ENCODE results near the gene COL8A1. TPM values are rescaled to one million over a fixed set of nuclear protein-coding genes. Genes with fewer than 3 reads are reported as not detected.

COL8A1 gene
- total RNA-seq, 1 donor from 2014 or later, result 95.1 TPM

DNA sequence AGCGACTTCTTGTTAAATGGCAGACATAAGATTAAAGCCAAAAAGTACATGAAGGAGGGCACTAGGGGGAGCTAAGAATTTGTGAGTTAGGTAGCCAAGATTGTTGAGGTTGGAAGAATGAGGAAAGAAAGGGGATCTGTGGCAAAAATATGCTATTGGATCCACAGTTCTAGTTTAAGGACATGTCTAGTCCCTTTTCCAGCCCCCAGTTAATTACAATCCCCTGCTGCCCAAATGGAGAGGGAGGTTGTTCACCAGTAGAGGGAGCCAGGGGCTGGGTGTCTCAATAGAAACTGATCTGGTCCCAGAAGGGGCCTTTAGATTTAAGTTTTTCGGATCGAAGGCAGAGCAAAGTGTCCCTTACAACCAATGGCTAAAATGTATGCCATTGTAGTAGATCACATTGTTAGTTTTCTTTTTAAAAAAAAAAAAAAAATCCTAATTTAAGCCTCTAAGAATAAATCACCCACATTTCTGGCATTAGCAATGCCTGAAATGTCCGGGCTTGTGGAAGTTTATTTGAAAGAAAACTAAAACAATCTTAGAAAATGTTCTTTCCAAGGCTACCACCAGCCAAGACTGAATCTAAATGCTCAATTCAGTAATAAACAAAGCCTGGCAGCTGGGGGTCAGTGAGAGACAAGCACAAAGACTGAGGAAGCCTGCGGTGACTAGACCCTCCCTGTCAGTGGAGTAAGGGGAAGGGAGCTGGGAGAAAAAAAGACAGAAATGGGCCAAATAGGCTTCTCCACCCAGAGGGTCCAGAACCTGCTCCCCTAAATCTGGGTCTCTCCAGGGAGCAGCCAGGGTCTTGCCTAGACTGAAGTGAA lies 7.1 kb downstream of the COL8A1 start:
- TF ChIP-seq, protein P1, sequence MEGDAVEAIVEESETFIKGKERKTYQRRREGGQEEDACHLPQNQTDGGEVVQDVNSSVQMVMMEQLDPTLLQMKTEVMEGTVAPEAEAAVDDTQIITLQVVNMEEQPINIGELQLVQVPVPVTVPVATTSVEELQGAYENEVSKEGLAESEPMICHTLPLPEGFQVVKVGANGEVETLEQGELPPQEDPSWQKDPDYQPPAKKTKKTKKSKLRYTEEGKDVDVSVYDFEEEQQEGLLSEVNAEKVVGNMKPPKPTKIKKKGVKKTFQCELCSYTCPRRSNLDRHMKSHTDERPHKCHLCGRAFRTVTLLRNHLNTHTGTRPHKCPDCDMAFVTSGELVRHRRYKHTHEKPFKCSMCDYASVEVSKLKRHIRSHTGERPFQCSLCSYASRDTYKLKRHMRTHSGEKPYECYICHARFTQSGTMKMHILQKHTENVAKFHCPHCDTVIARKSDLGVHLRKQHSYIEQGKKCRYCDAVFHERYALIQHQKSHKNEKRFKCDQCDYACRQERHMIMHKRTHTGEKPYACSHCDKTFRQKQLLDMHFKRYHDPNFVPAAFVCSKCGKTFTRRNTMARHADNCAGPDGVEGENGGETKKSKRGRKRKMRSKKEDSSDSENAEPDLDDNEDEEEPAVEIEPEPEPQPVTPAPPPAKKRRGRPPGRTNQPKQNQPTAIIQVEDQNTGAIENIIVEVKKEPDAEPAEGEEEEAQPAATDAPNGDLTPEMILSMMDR (IDR thresholded peaks at IDR 0.05), result peak; percentile 57
- peaks cover 20% of the 10 kb centered on the region for H3K4me1 ChIP-seq
- H3K27ac ChIP-seq, result peak overlapping the region; percentile 20
- H3K27me3 ChIP-seq, result no peaks in the 10 kb centered on the region
- intact Hi-C loops (cut with DNase I), result no loop called here
- H3K36me3 ChIP-seq, result no peaks in the 10 kb centered on the region
- H3K4me3 ChIP-seq, result no peak overlapping the region
- ATAC-seq (peak; percentile 60), DNase-seq (no peak)
- H3K9me3 ChIP-seq, result no peaks in the 10 kb centered on the region

DNA sequence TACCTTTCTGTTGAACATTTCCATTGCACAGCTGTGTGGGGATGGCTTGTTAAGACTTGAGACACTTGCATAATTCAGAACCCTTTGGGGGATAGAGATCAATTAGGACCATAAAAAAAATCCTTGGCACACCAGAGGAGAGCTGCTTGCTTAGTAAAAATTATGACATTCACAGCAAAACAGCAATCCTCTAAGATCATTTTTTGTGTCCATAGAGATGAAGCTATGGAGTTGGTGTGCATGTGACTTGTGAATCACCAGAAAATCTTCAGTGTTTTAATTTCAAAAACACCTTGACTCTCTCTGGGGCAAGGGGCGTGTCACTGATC lies 7.7 kb downstream of the COL8A1 start:
- DNase-seq (no peak), ATAC-seq (no peak)
- Histone ChIP-seq H3K4me1 (peaks cover 25% of the 10 kb centered on the region), H3K9me3 (no peaks in the 10 kb centered on the region), H3K27me3 (no peaks in the 10 kb centered on the region), H3K4me3 (no peak overlapping the region), H3K27ac (peak overlapping the region; percentile 20), H3K36me3 (no peaks in the 10 kb centered on the region)
- TF ChIP-seq, protein P1 (IDR thresholded peaks at IDR 0.05), result no peak
- intact Hi-C loops (cut with DNase I), result no loop called here

DNA sequence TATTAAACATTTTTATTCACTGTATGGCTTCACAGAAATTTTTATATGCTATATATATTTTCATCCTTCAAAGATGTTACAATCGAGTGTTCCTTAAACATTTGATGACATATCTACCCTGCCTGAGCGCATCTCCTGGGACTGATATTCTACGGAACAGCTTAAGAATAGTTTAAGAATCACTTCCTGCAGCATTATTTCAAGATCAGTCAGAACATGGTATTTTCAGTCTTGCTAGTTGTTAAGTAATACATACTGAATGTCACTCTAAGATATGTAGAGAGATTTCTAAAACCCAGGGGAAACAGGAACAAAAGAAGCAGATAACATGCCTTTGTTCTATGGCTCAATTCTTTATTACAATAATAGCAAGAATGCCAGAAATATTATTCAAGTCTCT lies 8.7 kb downstream of the COL8A1 start:
- TF ChIP-seq, protein P1 (IDR thresholded peaks at IDR 0.05), result no peak
- H3K27ac ChIP-seq, result no peak overlapping the region
- DNase-seq (no peak), ATAC-seq (no peak)
- H3K4me3 ChIP-seq, result no peak overlapping the region
- H3K36me3 ChIP-seq, result no peaks in the 10 kb centered on the region
- no peaks in the 10 kb centered on the region for H3K27me3 ChIP-seq
- intact Hi-C loops (cut with DNase I), result no loop called here
- no peaks in the 10 kb centered on the region for H3K9me3 ChIP-seq
- H3K4me1 ChIP-seq, result peaks cover 34% of the 10 kb centered on the region

DNA sequence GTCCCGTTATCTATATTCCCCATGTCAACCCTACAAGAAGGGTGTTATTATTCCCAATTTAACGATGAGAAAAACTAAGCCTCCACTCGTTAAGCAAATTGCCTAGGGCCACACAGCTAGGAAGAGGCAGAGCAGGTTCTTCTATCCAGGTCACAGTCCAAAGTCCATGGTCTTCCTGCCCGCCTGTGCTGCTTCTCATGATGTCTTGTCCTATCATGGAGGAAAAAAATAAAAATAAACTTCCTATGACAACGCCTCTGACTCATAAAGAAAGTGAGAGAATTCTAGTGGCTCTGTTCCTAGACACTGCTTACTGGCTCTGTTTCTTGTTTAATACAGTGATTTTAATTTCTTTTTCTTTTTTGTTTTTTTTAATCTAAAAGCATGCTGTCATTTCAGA lies 9.7 kb downstream of the COL8A1 start:
- Histone ChIP-seq H3K27ac (no peak overlapping the region), H3K4me3 (no peak overlapping the region), H3K9me3 (no peaks in the 10 kb centered on the region), H3K4me1 (peaks cover 38% of the 10 kb centered on the region), H3K36me3 (no peaks in the 10 kb centered on the region), H3K27me3 (no peaks in the 10 kb centered on the region)
- no peak for ATAC-seq
- TF ChIP-seq, protein P1 (IDR thresholded peaks at IDR 0.05), result no peak
- intact Hi-C loops (cut with DNase I), result no loop called here
- no peak for DNase-seq

DNA sequence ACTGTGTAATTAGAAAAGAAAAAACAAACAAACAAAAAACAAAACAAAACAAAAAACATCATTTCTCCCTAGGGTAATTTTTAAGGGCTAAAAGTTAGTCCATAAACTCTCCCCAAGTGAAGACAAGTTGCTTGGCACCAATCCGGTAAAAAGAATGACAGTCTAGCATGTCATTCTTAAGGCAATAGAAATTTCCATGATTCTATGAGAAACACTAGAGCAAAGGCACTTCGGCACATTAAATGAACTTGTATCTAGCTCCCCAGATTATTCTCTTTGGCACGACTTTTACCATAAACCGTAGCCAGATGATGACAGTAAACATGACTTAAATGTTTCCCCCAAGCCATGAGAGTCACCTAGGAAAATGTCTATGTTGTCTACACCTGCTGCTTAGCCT lies 10.1 kb downstream of the COL8A1 start:
- H3K27me3 ChIP-seq, result no peaks in the 10 kb centered on the region
- ATAC-seq, result no peak
- intact Hi-C loops (cut with DNase I), result no loop called here
- H3K4me1 ChIP-seq, result peaks cover 38% of the 10 kb centered on the region
- no peak overlapping the region for H3K27ac ChIP-seq
- H3K4me3 ChIP-seq, result no peak overlapping the region
- TF ChIP-seq, protein P1 (IDR thresholded peaks at IDR 0.05), result no peak
- no peak for DNase-seq
- no peaks in the 10 kb centered on the region for H3K9me3 ChIP-seq
- H3K36me3 ChIP-seq, result no peaks in the 10 kb centered on the region
